NCI-H524 (cell line): ENCODE data around the gene CHRM3.

ENCODE experiments used
- DNase-seq, 2 experiments: peaks; one replicate each; lab custom pipeline; 2025; lab: John Stamatoyannopoulos, UW

CHRM3 gene

GRCh38 chr1:239413916-239414315 lies 27.5 kb downstream of the CHRM3 start:
- no peak for DNase-seq

GRCh38 chr1:239417221-239417620 lies 30.9 kb downstream of the CHRM3 start:
- no peak for DNase-seq

GRCh38 chr1:239417986-239418640 lies 31.7 kb downstream of the CHRM3 start:
- no peak for DNase-seq

- no peak for DNase-seq
Measured at GRCh38 chr1:239418681-239419080, 32.3 kb downstream of the CHRM3 start.

GRCh38 chr1:239421811-239422210 lies 35.4 kb downstream of the CHRM3 start:
- no peak for DNase-seq

- DNase-seq: no peak
Measured at GRCh38 chr1:239422818-239423217, 36.5 kb downstream of the CHRM3 start.

- no peak for DNase-seq
Measured at GRCh38 chr1:239426821-239427475, 40.6 kb downstream of the CHRM3 start.

- DNase-seq: no peak
Measured at GRCh38 chr1:239427712-239428111, 41.3 kb downstream of the CHRM3 start.

GRCh38 chr1:239428120-239428710 lies 41.8 kb downstream of the CHRM3 start:
- DNase-seq: no peak

- no peak for DNase-seq
Measured at GRCh38 chr1:239429163-239429562, 42.8 kb downstream of the CHRM3 start.

- DNase-seq: no peak
Measured at GRCh38 chr1:239432255-239432654, 45.9 kb downstream of the CHRM3 start.

- DNase-seq: no peak
Measured at GRCh38 chr1:239434181-239434580, 47.8 kb downstream of the CHRM3 start.
